ENCODE results near the gene CSF3R.

CSF3R gene

GRCh38 chr1:36457691-36458090, 25.0 kb downstream of the CSF3R start:
- no peak for DNase-seq (ENCODE audit: low read depth)

GRCh38 chr1:36456391-36456928, 26.3 kb downstream of the CSF3R start:
- no peak for DNase-seq (ENCODE audit: low read depth)

GRCh38 chr1:36455386-36455785, 27.3 kb downstream of the CSF3R start:
- no peak for DNase-seq (ENCODE audit: low read depth)

GRCh38 chr1:36453600-36454388, 28.9 kb downstream of the CSF3R start:
- no peak for DNase-seq (ENCODE audit: low read depth)

- no peak for DNase-seq (ENCODE audit: low read depth)
Measured at GRCh38 chr1:36453051-36453450, 29.7 kb downstream of the CSF3R start.

GRCh38 chr1:36450919-36451305, 31.8 kb downstream of the CSF3R start:
- no peak for DNase-seq (ENCODE audit: low read depth)

- peak; percentile 83 for DNase-seq (ENCODE audit: low read depth)
Measured at GRCh38 chr1:36450270-36450918, 32.3 kb downstream of the CSF3R start, which contains the start of gene OSCP1. Gene OSCP1, minus strand, starts transcription at chr1:36450451. Its CDS starts 82 bp downstream, at chr1:36450369.

GRCh38 chr1:36448530-36449056, 34.1 kb downstream of the CSF3R start:
- no peak for DNase-seq (ENCODE audit: low read depth)

- DNase-seq (ENCODE audit: low read depth): no peak
Measured at GRCh38 chr1:36447450-36447849, 35.3 kb downstream of the CSF3R start.

- DNase-seq (ENCODE audit: low read depth): no peak
Measured at GRCh38 chr1:36446746-36447145, 36.0 kb downstream of the CSF3R start.

- no peak for DNase-seq (ENCODE audit: low read depth)
Measured at GRCh38 chr1:36446271-36446670, 36.4 kb downstream of the CSF3R start.

GRCh38 chr1:36443297-36443696, 39.4 kb downstream of the CSF3R start:
- DNase-seq (ENCODE audit: low read depth): no peak

- DNase-seq (ENCODE audit: low read depth): no peak
Measured at GRCh38 chr1:36442337-36442736, 40.4 kb downstream of the CSF3R start.

GRCh38 chr1:36440646-36441045, 42.1 kb downstream of the CSF3R start:
- no peak for DNase-seq (ENCODE audit: low read depth)

- no peak for DNase-seq (ENCODE audit: low read depth)
Measured at GRCh38 chr1:36440044-36440443, 42.7 kb downstream of the CSF3R start.

- DNase-seq (ENCODE audit: low read depth): no peak
Measured at GRCh38 chr1:36438715-36439114, 44.0 kb downstream of the CSF3R start.

- no peak for DNase-seq (ENCODE audit: low read depth)
Measured at GRCh38 chr1:36436821-36437220, 45.9 kb downstream of the CSF3R start.

GRCh38 chr1:36433102-36433501, 49.6 kb downstream of the CSF3R start:
- DNase-seq (ENCODE audit: low read depth): no peak

- no peak for DNase-seq (ENCODE audit: low read depth)
Measured at GRCh38 chr1:36432616-36433015, 50.1 kb downstream of the CSF3R start.

GRCh38 chr1:36425791-36426190, 56.9 kb downstream of the CSF3R start:
- no peak for DNase-seq (ENCODE audit: low read depth)

- no peak for DNase-seq (ENCODE audit: low read depth)
Measured at GRCh38 chr1:36421649-36422048, 61.1 kb downstream of the CSF3R start.

- peak; percentile 86 for DNase-seq (ENCODE audit: low read depth)
Measured at GRCh38 chr1:36420836-36421317, 61.8 kb downstream of the CSF3R start.

GRCh38 chr1:36420409-36420808, 62.3 kb downstream of the CSF3R start:
- DNase-seq (ENCODE audit: low read depth): no peak
